ENCODE results near the gene PKD1. TPM values are rescaled to one million over a fixed set of nuclear protein-coding genes. Genes with fewer than 3 reads are reported as not detected.
A peak's percentile ranks its signal among the peaks of the same experiment; 100 is the strongest.

Gene PKD1
- total and polyA plus RNA-seq, 2 of the 13 experiments (the other 11 are each of a cell fraction or from before 2014, with no cell fraction given) = 22.1 to 23.0 TPM

GRCh38 chr16:2150418-2151187 lies 14.9 kb upstream of the PKD1 start (continued):
- no peak for TF ChIP-seq DRAP1 (CRISPR knock-in tag; IDR thresholded peaks at IDR 0.05)
- peak; percentile 53; the same call in 1 of the 2 replicates for TF ChIP-seq ONECUT2 (CRISPR knock-in tag; IDR thresholded peaks at IDR 0.05)
- no peak for TF ChIP-seq DMTF1 (CRISPR knock-in tag; IDR thresholded peaks at IDR 0.05)
- TF ChIP-seq PHF20 (CRISPR knock-in tag; IDR thresholded peaks at IDR 0.05) = no peak
- 0 out of 2 replicates have a peak, but pooled peaks have one; percentile 25 for TF ChIP-seq TGIF2 (CRISPR knock-in tag; IDR thresholded peaks at IDR 0.05)
- peak; percentile 15; the same call in 1 of the 2 replicates for TF ChIP-seq PAF1 (CRISPR knock-in tag; IDR thresholded peaks at IDR 0.05)
- TF ChIP-seq ZNF841 (CRISPR knock-in tag; IDR thresholded peaks at IDR 0.05; ENCODE audit: borderline replicate concordance) = 0 out of 2 replicates have a peak, but pooled peaks have one; percentile 27
- no peak for TF ChIP-seq RFX1 (IDR thresholded peaks at IDR 0.05)
- TF ChIP-seq ZNF550 (CRISPR knock-in tag; IDR thresholded peaks at IDR 0.05; ENCODE audit: borderline replicate concordance) = no peak
- 0 out of 2 replicates have a peak, but pooled peaks have one; percentile 20 for TF ChIP-seq CHD2 (IDR thresholded peaks at IDR 0.05; ENCODE audit: low read depth, low read length)
- no peak for TF ChIP-seq ARNT2 (CRISPR knock-in tag; IDR thresholded peaks at IDR 0.05; ENCODE audit: low read depth)
- TF ChIP-seq NR2C2 (CRISPR knock-in tag; IDR thresholded peaks at IDR 0.05; ENCODE audit: borderline replicate concordance) = no peak
- peak; percentile 21 for TF ChIP-seq HNRNPLL (IDR thresholded peaks at IDR 0.05; ENCODE audit: low read depth, low read length, poor library complexity, severe bottlenecking)
- no peak for TF ChIP-seq ZNF660 (CRISPR knock-in tag; IDR thresholded peaks at IDR 0.05; ENCODE audit: borderline replicate concordance, low read depth)
- TF ChIP-seq ZNF367 (CRISPR knock-in tag; IDR thresholded peaks at IDR 0.05; ENCODE audit: borderline replicate concordance) = no peak
- TF ChIP-seq SNAI1 (CRISPR knock-in tag; IDR thresholded peaks at IDR 0.05; ENCODE audit: borderline replicate concordance) = no peak
- peak; percentile 81; the same call in 1 of the 2 replicates for TF ChIP-seq AKAP8 (CRISPR knock-in tag; IDR thresholded peaks at IDR 0.05)
- no peak for TF ChIP-seq ZFP62 (CRISPR knock-in tag; IDR thresholded peaks at IDR 0.05)
- no peak; the same call in 1 of the 2 replicates for TF ChIP-seq ARID4A (CRISPR knock-in tag; IDR thresholded peaks at IDR 0.05; ENCODE audit: borderline replicate concordance)
- no peak for TF ChIP-seq SOX6 (IDR thresholded peaks at IDR 0.05)
- TF ChIP-seq SOX6 (CRISPR knock-in tag; IDR thresholded peaks at IDR 0.05) = 0 out of 2 replicates have a peak, but pooled peaks have one; percentile 10
- TF ChIP-seq ZNF709 (CRISPR knock-in tag; IDR thresholded peaks at IDR 0.05) = 0 out of 2 replicates have a peak, but pooled peaks have one; percentile 13
